Body of pancreas (tissue), 4 donors: Measurements from ENCODE around the gene ENOX2.
"Not testable (repeated sequence)": the region's sequence is repeated elsewhere in the genome, so short reads cannot be mapped to it uniquely, and the experiment has no call there.

Experiments
- POLR2A ChIP-seq, 3 donors: fragments of 450-650 bp; IDR thresholded peaks; one replicate each; pipeline ENCODE4 v1.6.1; 2016; ENCODE audit warnings: antibody characterized with exemption in 3 of 3, mild to moderate bottlenecking in 2 of 3
- TF ChIP-seq, protein P1 (sequence below), 7 experiments: fragments of 450-650 bp in 4 of 7; fragments of 200-600 bp in 3 of 7; sonication (generic) in 3 of 7; IDR thresholded peaks; one replicate each; pipeline ENCODE4 v1.5.1; 2016 to 2019; ENCODE audit warnings: antibody characterized with exemption in 7 of 7

DNA sequence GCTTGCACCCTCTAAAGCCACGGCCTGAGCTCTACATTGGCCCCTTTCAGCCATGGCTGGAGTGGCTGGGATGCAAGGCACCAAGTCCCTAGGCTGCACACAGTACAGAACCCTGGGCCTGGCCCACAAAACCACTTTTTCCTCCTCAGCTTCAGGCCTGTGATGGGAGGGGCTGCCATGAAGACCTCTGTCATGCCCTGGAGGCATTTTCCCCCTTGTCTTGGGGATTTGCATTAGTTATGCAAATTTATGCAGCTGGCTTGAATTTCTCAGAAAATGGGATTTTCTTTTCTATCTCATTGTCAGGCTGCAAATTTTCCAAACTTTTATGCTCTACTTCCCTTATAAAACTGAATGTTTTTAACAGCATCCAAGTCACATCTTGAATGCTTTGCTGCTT lies 16.7 kb upstream of the ENOX2 start:
- TF ChIP-seq, protein P1, sequence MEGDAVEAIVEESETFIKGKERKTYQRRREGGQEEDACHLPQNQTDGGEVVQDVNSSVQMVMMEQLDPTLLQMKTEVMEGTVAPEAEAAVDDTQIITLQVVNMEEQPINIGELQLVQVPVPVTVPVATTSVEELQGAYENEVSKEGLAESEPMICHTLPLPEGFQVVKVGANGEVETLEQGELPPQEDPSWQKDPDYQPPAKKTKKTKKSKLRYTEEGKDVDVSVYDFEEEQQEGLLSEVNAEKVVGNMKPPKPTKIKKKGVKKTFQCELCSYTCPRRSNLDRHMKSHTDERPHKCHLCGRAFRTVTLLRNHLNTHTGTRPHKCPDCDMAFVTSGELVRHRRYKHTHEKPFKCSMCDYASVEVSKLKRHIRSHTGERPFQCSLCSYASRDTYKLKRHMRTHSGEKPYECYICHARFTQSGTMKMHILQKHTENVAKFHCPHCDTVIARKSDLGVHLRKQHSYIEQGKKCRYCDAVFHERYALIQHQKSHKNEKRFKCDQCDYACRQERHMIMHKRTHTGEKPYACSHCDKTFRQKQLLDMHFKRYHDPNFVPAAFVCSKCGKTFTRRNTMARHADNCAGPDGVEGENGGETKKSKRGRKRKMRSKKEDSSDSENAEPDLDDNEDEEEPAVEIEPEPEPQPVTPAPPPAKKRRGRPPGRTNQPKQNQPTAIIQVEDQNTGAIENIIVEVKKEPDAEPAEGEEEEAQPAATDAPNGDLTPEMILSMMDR (IDR thresholded peaks at IDR 0.05): not testable (repeated sequence)
- not testable (repeated sequence) for TF ChIP-seq POLR2A (IDR thresholded peaks at IDR 0.05)
